ENCODE results near the gene SLC18B1.

SLC18B1 gene

DNA sequence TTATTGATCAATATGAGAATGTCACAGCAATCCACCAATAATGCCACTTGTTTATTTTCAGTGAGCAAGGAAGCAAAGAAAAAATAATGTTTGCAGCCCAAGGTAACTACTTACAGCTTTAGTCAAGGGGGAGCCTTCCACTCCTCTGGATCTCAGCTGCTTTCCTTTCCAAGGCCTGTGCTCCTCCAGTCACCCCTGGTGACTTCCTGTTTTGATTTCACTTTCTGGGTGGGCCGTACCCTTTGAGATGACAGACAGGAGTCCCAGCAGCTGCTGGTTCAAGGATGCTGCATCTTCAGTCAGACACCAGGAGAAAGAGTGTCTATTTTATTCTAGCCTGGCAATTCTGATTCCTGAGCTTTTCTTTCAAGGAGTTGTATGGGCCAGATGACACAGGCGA, 35.2 kb downstream of the SLC18B1 start:
- TF ChIP-seq, protein P1, sequence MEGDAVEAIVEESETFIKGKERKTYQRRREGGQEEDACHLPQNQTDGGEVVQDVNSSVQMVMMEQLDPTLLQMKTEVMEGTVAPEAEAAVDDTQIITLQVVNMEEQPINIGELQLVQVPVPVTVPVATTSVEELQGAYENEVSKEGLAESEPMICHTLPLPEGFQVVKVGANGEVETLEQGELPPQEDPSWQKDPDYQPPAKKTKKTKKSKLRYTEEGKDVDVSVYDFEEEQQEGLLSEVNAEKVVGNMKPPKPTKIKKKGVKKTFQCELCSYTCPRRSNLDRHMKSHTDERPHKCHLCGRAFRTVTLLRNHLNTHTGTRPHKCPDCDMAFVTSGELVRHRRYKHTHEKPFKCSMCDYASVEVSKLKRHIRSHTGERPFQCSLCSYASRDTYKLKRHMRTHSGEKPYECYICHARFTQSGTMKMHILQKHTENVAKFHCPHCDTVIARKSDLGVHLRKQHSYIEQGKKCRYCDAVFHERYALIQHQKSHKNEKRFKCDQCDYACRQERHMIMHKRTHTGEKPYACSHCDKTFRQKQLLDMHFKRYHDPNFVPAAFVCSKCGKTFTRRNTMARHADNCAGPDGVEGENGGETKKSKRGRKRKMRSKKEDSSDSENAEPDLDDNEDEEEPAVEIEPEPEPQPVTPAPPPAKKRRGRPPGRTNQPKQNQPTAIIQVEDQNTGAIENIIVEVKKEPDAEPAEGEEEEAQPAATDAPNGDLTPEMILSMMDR (IDR thresholded peaks at IDR 0.05), result no peak
- Histone ChIP-seq H3K9me3 (no peaks in the 10 kb centered on the region), H3K4me1 (peaks cover 0 to 9% (median 0%) of the 10 kb centered on the region in 4 donors), H3K27me3 (peaks cover 0 to 2% of the 10 kb centered on the region in 2 donors), H3K36me3 (no peaks in the 10 kb centered on the region), H3K4me3 (no peak overlapping the region), H3K27ac (no peak overlapping the region)
- no peak for DNase-seq
- intact Hi-C loops (cut with DNase I; ENCODE audit: low total_unique reads), result no loop called here

DNA sequence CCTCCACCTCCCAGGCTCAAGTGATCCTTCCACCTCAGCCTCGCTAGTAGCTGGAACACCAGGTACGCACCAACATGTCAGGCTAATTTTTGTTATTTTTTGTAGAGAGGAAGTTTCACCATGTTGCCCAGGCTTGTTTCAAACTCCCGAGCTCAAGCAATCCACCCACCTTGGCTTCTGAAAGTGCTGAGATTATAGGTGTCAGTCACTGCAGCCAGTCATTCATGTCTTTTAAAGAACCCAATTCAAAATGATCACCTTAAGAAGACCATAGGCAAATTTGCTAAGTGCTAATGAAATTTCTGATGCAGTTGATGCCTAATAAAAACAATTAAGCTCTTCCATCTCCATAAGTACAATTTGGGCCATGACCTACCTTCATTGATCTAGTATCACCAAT, 38.2 kb downstream of the SLC18B1 start:
- Histone ChIP-seq H3K9me3 (no peaks in the 10 kb centered on the region), H3K36me3 (no peaks in the 10 kb centered on the region), H3K4me1 (peaks cover 0 to 9% (median 0%) of the 10 kb centered on the region in 4 donors), H3K4me3 (no peak overlapping the region), H3K27me3 (no peaks in the 10 kb centered on the region), H3K27ac (no peak overlapping the region)
- intact Hi-C loops (cut with DNase I; ENCODE audit: low total_unique reads), result no loop called here
- DNase-seq, result no peak
- TF ChIP-seq, protein P1 (IDR thresholded peaks at IDR 0.05), result no peak

DNA sequence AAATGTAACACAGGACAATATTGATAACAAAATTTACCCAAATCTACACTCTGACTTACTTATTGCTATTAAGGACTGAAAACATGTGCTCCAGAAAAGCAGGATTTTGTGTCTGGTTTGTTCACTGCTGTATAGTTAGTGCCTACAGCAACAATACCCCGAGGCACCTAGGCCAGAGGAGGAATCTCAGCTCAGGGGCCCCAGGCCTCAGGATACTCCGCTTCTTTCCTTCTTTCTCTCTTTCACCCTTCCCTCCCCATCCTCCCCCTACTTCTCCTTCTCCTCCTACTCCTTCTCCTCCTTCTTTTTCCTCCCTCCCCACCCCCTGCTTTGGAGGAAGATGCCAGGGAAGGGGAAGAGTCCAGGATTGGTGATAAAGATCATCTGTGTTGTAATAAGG, 39.7 kb downstream of the SLC18B1 start:
- DNase-seq, result no peak
- TF ChIP-seq, protein P1 (IDR thresholded peaks at IDR 0.05), result no peak
- Histone ChIP-seq H3K4me3 (no peak overlapping the region), H3K9me3 (no peaks in the 10 kb centered on the region), H3K4me1 (peaks cover 0 to 9% (median 0%) of the 10 kb centered on the region in 4 donors), H3K27ac (no peak overlapping the region), H3K27me3 (no peaks in the 10 kb centered on the region), H3K36me3 (no peaks in the 10 kb centered on the region)
- intact Hi-C loops (cut with DNase I; ENCODE audit: low total_unique reads), result no loop called here

- TF ChIP-seq, protein P1 (IDR thresholded peaks at IDR 0.05), result no peak
- Histone ChIP-seq H3K36me3 (no peaks in the 10 kb centered on the region), H3K27me3 (no peaks in the 10 kb centered on the region), H3K27ac (no peak overlapping the region), H3K4me3 (no peak overlapping the region), H3K4me1 (no peaks in the 10 kb centered on the region), H3K9me3 (no peaks in the 10 kb centered on the region)
- intact Hi-C loops (cut with DNase I; ENCODE audit: low total_unique reads), result no loop called here
- DNase-seq, result no peak
Observed at GRCh38 chr6:132752255-132752654, 46.2 kb downstream of the SLC18B1 start.

- H3K27me3 ChIP-seq, result no peaks in the 10 kb centered on the region
- DNase-seq, result no peak
- H3K9me3 ChIP-seq, result no peaks in the 10 kb centered on the region
- intact Hi-C loops (cut with DNase I; ENCODE audit: low total_unique reads), result no loop called here
- TF ChIP-seq, protein P1 (IDR thresholded peaks at IDR 0.05), result no peak
- no peak overlapping the region for H3K4me3 ChIP-seq
- H3K36me3 ChIP-seq, result no peaks in the 10 kb centered on the region
- H3K4me1 ChIP-seq, result no peaks in the 10 kb centered on the region
- H3K27ac ChIP-seq, result no peak overlapping the region
Observed at GRCh38 chr6:132751828-132752227, 46.6 kb downstream of the SLC18B1 start.

- TF ChIP-seq, protein P1 (IDR thresholded peaks at IDR 0.05), result no peak
- Histone ChIP-seq H3K4me1 (no peaks in the 10 kb centered on the region), H3K27ac (no peak overlapping the region), H3K9me3 (no peaks in the 10 kb centered on the region), H3K27me3 (no peaks in the 10 kb centered on the region), H3K36me3 (no peaks in the 10 kb centered on the region), H3K4me3 (no peak overlapping the region)
- DNase-seq, result no peak
- intact Hi-C loops (cut with DNase I; ENCODE audit: low total_unique reads), result no loop called here
Observed at GRCh38 chr6:132751306-132751705, 47.1 kb downstream of the SLC18B1 start.
